Endothelial cell of coronary artery (primary cell): Measurements from ENCODE around the gene TRIML1. TPM values are rescaled to one million over a fixed set of nuclear protein-coding genes. Genes with fewer than 3 reads are reported as not detected.

Source experiments
- total RNA-seq: library from RNA; depleted of rRNA; stranded (reverse); fragments of >200 nt; gene quantifications from 2 replicates; pipeline ENCODE4 v1.2.3, GENCODE V29; 2014

The TRIML1 gene, protein sequence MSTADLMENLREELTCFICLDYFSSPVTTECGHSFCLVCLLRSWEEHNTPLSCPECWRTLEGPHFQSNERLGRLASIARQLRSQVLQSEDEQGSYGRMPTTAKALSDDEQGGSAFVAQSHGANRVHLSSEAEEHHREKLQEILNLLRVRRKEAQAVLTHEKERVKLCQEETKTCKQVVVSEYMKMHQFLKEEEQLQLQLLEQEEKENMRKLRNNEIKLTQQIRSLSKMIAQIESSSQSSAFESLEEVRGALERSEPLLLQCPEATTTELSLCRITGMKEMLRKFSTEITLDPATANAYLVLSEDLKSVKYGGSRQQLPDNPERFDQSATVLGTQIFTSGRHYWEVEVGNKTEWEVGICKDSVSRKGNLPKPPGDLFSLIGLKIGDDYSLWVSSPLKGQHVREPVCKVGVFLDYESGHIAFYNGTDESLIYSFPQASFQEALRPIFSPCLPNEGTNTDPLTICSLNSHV
- not detected in 2 replicates for total RNA-seq

DNA sequence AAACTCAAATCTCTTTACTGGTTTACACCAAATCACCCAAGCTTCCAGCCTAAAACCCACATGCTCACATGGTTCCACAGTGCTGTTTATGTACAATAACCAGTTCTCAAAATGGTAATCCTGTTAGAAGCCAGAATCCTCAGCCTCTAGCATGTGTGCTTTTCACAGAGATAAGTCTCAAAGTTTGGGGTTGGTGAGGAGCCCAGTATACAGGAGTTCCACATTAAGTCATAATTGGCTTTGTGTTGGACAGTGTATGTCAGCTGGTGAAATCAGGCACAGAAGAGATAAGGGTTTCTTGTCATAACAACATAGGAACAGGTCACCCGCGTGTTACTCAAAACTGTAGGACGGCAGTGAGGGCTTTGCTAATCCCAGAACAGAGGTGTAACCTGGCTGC is at the start of gene TRIML1:
TRIML1 (plus strand) TSS at position 301 of the 400 bp plus-strand sequence. CDS start 118 bp downstream, outside the sequence.

DNA sequence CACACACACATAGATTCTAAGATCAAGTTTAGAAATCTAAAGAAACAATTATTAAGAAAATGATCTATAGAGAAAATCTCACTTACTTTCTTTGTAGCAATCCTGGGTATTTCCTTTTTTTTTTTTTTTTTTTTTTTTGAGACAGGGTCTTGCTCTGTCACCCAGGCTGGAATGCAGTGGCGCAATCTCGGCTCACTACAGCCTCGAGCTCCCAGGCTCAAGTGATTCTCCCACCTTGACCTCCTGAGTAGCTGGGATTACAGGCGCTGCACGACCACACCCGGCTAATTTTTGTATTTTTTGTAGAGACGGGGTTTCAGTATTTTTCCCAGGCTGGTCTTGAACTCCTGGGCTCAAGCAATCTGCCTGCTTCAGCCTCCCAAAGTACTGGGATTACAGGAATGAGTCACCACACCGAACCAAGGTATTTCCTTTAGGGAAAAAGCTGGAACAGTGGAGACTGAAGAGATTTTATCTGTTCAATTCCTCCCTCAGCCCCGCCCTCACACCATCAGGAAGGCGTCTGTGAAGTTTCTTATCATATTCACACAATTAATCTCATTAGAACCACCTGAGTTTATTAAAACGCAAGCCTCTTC is 30.0 kb upstream of the TRIML1 start, which contains the start of gene TRIML2:
TRIML2 (minus strand) TSS at position 447 of the 599 bp plus-strand sequence. CDS start 4,235 bp downstream, outside the sequence.

Other genes starting within 250 kb of the TRIML1 start
- gene ZFP42, start 143.7 kb upstream of the TRIML1 start, total RNA-seq = 0.09 TPM in 1 of 2 replicates, not detected in the other
- gene TRIML2, start 29.8 kb upstream of the TRIML1 start, total RNA-seq = not detected in 2 replicates